ENCODE data around the gene PLXNA4.

PLXNA4 gene

DNA sequence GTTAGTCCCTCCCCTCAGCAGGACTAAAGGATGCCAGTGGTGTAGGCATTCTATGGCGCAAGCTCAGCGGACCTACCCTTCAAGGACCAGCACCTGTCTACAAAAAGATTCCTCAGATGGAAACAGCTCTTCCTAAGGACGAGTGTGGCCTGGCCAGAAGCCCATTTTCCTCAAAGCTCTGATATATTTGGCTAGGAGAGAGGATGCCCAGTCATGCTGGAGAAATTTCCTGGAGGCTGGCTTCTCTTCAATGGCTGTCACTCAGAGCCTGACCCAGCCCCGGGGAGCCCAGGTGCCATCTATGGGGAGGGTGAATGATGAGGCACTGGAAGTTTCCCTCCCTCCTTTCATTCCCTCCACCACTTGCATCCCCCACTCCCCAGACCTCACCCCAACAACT lies 111.5 kb downstream of the PLXNA4 start:
- DNase-seq: no peak

DNA sequence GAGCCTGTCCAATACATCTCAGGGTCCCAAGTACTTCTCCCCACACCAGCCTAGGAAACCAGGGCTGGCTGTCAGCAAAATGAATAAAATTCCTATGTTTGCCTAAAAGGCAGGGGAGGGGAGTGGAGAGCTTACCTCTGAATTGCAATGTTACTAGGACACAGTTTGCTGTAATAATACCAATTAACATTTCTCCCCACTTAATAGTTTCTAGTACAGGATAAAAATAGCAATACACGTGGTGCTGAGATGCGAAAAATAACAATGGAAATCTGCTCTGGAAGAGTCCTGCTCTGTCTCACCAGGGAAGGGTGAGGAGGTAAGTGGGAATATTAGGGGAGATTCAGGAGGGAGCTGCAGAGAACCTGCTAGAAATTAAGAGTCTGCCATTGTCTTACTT lies 112.3 kb downstream of the PLXNA4 start:
- no peak for DNase-seq

DNA sequence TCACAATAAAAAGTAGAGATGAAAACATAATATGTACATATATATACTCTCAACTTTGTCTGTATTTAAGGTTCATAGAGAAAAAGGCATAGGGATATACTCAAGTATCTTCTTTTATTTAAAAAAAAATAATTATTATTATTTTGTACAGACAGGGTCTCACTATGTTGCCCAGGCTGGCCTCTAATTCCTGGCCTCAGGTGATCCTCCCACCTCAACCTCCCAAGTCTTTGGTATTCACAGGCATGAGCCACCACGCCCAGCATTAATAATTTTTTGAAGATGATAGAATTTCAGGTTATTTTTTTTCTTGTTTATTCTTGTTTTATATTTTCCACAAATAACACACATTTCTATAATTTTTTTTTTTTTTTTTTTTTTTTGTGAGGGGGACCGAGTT lies 113.8 kb downstream of the PLXNA4 start:
- no peak for DNase-seq

- DNase-seq: no peak
Measured at GRCh38 chr7:132461032-132461592, 115.2 kb downstream of the PLXNA4 start.

DNA sequence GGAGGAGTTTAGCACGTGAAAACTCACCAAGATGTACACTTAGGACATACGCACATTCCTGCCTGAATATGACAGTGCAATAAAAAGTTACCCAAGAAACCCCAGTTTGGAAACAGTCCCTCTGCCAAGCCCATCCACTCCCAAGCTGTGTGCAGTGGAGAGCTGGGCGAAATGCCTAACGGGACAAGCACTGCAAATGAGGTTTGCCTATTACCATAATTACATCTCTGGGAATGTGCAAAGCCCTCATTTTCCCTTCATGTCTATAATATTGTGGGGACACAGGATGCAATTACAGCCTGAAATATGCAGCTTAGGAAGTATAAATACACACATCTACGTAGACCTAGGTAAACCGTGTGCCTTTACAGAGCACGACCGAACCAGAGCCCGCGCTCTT lies 117.5 kb downstream of the PLXNA4 start:
- no peak for DNase-seq

DNA sequence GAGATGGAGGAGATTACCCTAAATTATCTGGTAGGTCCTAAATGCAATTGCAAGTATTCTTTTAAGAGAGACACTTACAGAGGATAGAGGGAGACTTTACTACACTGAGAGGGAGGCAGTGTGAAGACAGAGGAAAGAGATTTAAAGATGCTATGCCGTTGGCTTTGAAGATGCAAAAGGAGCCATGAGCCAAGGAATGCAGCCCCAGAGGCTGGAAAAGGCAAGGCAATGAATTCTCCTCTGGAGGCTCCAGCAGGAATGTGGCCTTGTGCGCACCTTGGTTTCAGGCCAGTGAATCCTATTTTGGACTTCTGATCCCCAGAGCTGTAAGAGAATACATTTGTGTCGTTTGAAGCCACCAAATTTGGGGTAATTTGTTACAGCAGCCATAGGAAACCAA lies 118.6 kb downstream of the PLXNA4 start:
- no peak for DNase-seq

- no peak for DNase-seq
Measured at GRCh38 chr7:132456418-132456817, 119.9 kb downstream of the PLXNA4 start.

DNA sequence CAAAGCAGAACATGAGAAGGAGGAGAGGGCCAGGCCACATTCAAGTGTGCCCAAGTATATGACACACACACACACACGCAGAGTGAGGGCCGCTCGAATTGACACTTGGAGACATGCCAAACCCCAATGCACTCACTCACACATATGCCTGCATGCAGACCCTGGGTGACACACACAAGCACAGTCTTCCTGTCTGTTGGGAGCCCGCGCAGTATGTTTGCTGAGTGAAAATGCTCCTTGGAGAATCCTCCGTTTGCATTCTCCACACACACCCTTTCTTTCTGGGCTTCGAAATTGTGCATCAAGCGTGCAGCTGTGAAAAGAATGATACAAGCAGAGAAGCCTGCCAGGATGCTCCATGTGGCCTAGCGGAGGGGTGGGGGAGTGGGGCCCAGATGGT lies 120.9 kb downstream of the PLXNA4 start:
- no peak for DNase-seq

DNA sequence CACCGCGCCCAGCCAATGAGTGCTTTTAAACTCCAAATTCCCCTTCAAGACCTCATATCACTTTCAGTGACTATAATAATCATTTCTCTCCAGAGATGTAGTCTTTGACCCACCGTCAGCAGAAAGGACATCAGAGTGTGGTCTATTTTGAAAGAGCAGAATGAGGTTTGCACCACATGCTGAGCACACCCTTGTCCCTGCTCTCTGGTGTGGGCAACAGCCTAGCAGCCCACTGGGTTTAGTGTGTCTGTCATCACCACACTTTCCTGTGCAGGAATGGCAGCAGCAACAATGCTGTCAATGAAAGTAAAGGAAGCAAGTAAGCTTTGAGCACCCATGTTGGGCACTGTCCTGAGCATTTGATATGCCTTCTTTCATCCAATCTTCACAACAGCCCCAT lies 122.4 kb downstream of the PLXNA4 start:
- no peak for DNase-seq

DNA sequence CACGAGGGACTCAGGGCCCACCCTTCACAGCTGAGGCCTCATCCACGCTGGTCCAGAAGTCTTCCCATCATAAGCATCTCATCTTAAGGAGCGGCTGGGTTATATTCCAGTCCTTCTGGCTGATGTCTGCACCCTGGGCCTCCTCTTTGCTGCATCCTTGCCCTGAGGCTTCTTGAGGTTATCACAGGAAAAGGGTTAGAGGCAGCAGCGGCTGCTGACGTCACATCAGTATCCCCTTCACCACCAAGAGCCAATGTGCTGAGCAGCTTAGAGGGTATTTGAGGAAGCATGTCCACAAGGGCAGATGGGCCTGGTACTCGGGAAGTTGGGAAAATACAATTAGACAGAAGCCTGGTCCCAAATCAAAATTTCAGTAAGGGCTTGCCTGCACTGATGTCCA lies 125.1 kb downstream of the PLXNA4 start:
- no peak for DNase-seq

DNA sequence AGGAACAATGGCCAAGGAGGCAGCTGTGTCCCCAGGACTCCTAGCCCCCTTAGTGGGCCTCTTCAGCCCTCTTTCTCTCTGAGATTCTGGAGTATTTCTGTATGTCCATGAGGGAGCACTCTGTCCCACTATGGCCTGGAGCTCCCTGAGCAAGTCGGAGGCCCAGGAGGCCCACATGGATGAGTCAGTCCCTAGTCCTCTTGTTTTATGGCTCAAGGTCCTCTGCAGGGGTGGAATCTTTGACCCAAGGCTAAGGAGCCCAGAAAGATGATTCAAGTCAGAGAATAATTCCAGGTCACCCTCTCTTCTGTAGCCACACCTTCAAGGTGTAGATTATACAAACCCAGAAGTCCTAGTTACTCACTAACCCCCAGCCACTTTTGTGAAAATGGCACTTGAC lies 125.6 kb downstream of the PLXNA4 start:
- DNase-seq: no peak

DNA sequence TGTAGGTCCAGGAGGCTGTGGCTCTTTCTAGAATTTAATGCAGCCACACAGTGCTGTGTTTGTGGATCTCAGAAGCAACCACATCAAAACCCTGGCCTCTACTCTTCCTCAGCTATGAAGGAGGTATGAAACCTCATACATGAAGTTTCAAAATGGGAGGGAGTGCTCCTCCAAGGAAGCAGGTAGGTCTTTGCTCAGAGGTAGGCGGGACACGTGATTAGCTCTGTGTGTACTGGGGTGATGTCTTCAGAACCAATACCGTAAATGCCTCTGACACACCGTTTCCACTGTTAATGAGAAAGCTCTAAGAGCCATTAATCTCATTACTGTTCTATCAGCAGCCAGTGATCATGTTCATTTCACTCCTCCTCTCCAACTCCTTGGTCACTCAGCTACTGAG lies 126.1 kb downstream of the PLXNA4 start:
- no peak for DNase-seq

- DNase-seq: no peak
Measured at GRCh38 chr7:132446666-132447278, 129.5 kb downstream of the PLXNA4 start.

DNA sequence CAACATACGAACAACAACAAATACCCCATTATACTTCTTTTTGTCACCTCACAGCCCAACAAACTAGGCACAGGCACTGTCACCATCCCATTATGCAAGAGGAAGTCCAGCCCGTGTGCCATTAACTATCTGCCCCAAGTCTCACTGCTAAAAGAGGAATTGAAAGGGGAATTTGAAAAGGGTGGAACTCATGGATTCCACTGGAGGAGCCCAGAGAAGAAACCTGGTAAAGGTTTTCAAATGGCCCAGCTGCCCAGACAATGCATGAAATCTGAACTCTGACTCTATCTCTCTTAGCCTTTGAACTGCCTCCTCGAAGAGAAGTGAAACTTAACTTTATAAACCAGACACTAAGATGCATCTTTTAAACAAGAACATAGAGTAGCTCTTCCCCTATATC lies 130.0 kb downstream of the PLXNA4 start:
- no peak for DNase-seq

- DNase-seq: no peak
Measured at GRCh38 chr7:132443761-132444520, 132.3 kb downstream of the PLXNA4 start.

GRCh38 chr7:132441935-132442334 lies 134.3 kb downstream of the PLXNA4 start:
- DNase-seq: no peak

- DNase-seq: no peak
Measured at GRCh38 chr7:132440151-132440550, 136.1 kb downstream of the PLXNA4 start.

GRCh38 chr7:132438926-132439325 lies 137.3 kb downstream of the PLXNA4 start:
- DNase-seq: no peak

- DNase-seq: no peak
Measured at GRCh38 chr7:132437730-132438129, 138.5 kb downstream of the PLXNA4 start.

- no peak for DNase-seq
Measured at GRCh38 chr7:132436121-132436520, 140.1 kb downstream of the PLXNA4 start.

DNA sequence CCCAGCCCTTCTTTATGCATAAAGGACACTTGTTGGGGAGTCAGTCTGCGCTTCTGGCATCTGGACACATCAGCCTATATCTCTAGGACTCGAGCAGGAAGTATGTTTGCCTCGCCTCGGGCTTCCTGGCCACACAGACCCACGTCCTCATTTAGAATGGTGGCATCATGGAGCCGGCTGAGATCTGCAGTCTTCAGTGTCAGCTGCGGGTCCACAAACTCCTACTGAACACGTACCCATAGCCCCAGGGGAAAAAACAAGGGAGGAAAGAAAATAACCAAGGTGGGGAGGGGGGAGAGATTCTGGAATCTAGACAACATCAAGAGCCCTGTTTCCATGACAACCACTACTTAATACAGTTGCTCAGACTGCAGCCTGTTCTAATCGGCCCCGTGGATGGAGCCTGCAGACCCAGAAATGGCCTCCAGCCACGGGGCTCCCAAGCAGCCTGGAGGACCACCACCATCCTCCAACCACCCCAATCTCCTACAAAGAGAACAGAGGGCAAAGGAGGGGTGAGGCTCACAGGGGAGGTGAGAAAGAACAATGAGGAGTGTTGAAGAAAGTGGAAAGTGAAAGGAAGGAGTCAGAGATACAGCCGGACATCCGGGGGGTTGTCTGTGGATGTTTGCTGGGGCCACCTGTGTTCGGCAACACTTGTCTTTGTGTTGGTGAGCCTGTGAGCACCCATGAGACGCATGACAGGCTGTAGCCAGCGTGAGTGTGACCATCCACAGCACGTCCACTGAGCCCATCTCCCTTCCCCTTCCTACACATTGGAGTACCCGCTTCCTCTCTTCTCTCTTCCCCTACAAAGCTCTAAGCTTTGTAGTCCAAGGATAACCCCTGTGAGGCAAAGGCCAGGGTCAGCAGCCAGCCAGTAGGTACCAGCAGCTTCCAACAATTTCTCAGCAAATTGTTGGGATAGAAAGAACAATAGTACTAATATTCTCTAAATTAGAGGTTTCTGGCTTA lies 141.0 kb downstream of the PLXNA4 start:
- no peak for DNase-seq

DNA sequence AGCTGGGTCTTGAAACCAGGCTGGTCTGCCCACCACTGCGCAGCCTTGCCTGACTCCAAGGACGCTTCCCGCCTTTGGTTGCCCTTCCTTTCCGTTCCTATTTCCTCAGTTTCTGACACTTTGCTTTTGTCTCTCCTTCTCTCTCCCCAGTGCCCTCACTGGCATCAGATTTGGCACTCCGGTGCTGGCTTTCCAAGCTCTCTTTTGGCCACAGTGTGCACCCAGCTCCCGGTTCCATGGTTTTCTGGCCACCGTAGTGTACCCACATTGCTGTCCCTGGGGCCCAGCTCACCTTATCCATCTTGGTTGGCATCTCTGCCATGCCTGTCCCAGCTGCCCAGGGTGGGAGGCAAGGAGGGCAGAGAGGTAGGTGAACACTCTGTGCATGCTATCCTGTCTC lies 142.2 kb downstream of the PLXNA4 start:
- no peak for DNase-seq

- no peak for DNase-seq
Measured at GRCh38 chr7:132433301-132433700, 143.0 kb downstream of the PLXNA4 start.

Data from NCI-H1417 treated with DMSO at 0.1 percent for 48 hours (cell line).